Gastroesophageal sphincter (tissue), 4 donors: ENCODE data around the gene BBOF1. TPM values are rescaled to one million over a fixed set of nuclear protein-coding genes. Genes with fewer than 3 reads are reported as not detected.

ENCODE experiments used
- ATAC-seq: fragments of 150-250 bp; one replicate; pipeline ENCODE4 v1.9.1; 2016; ENCODE audit warnings: mild to moderate bottlenecking, moderate library complexity
- H3K27ac ChIP-seq, 4 donors: fragments of 200-600 bp; sonication (generic) in 3 of 4; 1 replicate in 3 of 4; 2 replicates in 1 of 4; pipeline ENCODE4 v1.5.1; 2016 to 2019
- H3K27me3 ChIP-seq: fragments of 200-600 bp; sonication (generic); one replicate; pipeline ENCODE4 v1.5.1; 2019
- H3K36me3 ChIP-seq, 2 donors: fragments of 200-600 bp; sonication (generic); one replicate each; pipeline ENCODE4 v1.5.1; 2019; ENCODE audit warnings: control low read depth in 1 of 2
- H3K4me1 ChIP-seq, 3 donors: fragments of 200-600 bp; sonication (generic); 1 replicate in 2 of 3; 2 replicates in 1 of 3; pipeline ENCODE4 v1.5.1; 2016 to 2019; ENCODE audit warnings: control low read depth in 2 of 3
- H3K4me3 ChIP-seq, 2 donors: fragments of 200-600 bp; sonication (generic); one replicate each; pipeline ENCODE4 v1.5.1; 2019; ENCODE audit warnings: mild to moderate bottlenecking in 1 of 2, moderate library complexity in 1 of 2
- H3K9me3 ChIP-seq, 3 donors: fragments of 200-600 bp; sonication (generic); one replicate each; pipeline ENCODE4 v1.5.1; 2017 to 2019; ENCODE audit warnings: control low read depth in 2 of 3
- CTCF ChIP-seq, 4 experiments: fragments of 200-600 bp in 2 of 4; fragments of 450-650 bp in 2 of 4; sonication (generic) in 1 of 4; IDR thresholded peaks; one replicate each; pipeline ENCODE4 v1.5.1; 2017 to 2019; ENCODE audit warnings: antibody characterized with exemption in 4 of 4, mild to moderate bottlenecking in 2 of 4, moderate library complexity in 2 of 4
- EP300 ChIP-seq: sonication (generic); formaldehyde crosslinking; IDR thresholded peaks from one replicate; pipeline ENCODE4 v1.6.1; 2017; ENCODE audit warnings: antibody characterized with exemption, mild to moderate bottlenecking
- POLR2A ChIP-seq, 2 donors: fragments of 450-650 bp; IDR thresholded peaks; one replicate each; pipeline ENCODE4 v1.6.1; 2017; ENCODE audit warnings: antibody characterized with exemption in 2 of 2, mild to moderate bottlenecking in 2 of 2, moderate library complexity in 1 of 2
- POLR2AphosphoS5 ChIP-seq: sonication (generic); formaldehyde crosslinking; IDR thresholded peaks from one replicate; pipeline ENCODE4 v1.6.1; 2017; ENCODE audit warnings: antibody characterized with exemption
- WGBS, 2 donors: methylation state at CpG; one replicate each; pipeline ENCODE4 v1.1.5; 2018; ENCODE audit warnings: low coverage in 1 of 2; 5-methylcytosine and 5-hydroxymethylcytosine counted together
- total RNA-seq, 4 donors: library from RNA; depleted of rRNA; stranded (reverse); fragments of >200 nt; gene quantifications; one replicate each; pipeline ENCODE4 v1.1.0, GENCODE V29; 2016

The BBOF1 gene
- total RNA-seq, 4 donors from 2014 or later = 7.3 to 12.4 (median 10.5) TPM

- WGBS, 2 donors = 85 to 92% methylated on average over 3 of the region's 3 CpGs
- Histone ChIP-seq H3K36me3 (no peaks in the 10 kb centered on the region), H3K27me3 (no peaks in the 10 kb centered on the region), H3K9me3 (no peaks in the 10 kb centered on the region), H3K4me1 (peaks cover 0 to 44% (median 7%) of the 10 kb centered on the region in 3 donors), H3K4me3 (peak overlapping the region; percentile 81 to 91), H3K27ac (peak overlapping the region; percentile 79 to 95 (median 90))
- ATAC-seq = no peak
- no peak for TF ChIP-seq POLR2A (IDR thresholded peaks at IDR 0.05)
- TF ChIP-seq POLR2AphosphoS5 = no peak
- TF ChIP-seq EP300 = no peak
- TF ChIP-seq CTCF (IDR thresholded peaks at IDR 0.05) = no peak
Observed at GRCh38 chr14:74083161-74083560, 64.0 kb downstream of the BBOF1 start.

GRCh38 chr14:74083784-74084276, 64.7 kb downstream of the BBOF1 start:
- 1% methylated on average over 10 to 12 of the region's 15 CpGs for WGBS, 2 donors
- ATAC-seq = peak; percentile 19
- Histone ChIP-seq H3K36me3 (no peaks in the 10 kb centered on the region), H3K4me1 (peaks cover 0 to 44% (median 7%) of the 10 kb centered on the region in 3 donors), H3K27me3 (no peaks in the 10 kb centered on the region), H3K9me3 (no peaks in the 10 kb centered on the region), H3K27ac (peak overlapping the region; percentile 79 to 95 (median 90)), H3K4me3 (peak overlapping the region; percentile 81 to 91)
- no peak for TF ChIP-seq POLR2AphosphoS5
- TF ChIP-seq POLR2A (IDR thresholded peaks at IDR 0.05) = no peak
- TF ChIP-seq CTCF (IDR thresholded peaks at IDR 0.05) = no peak
- no peak for TF ChIP-seq EP300

GRCh38 chr14:74084277-74085046, 65.3 kb downstream of the BBOF1 start, which contains the start of the genes ALDH6A1 and LIN52:
ALDH6A1 (minus strand) TSS chr14:74084453; CDS start chr14:74084394, 59 bp downstream.
LIN52 (plus strand) TSS chr14:74084956; CDS start chr14:74084975, 19 bp downstream.
- peak; percentile 98 for ATAC-seq
- peak within 1 kb of the TSS; percentile 79 to 95 (median 90) for H3K27ac ChIP-seq
- no peaks in the 10 kb centered on the region for H3K27me3 ChIP-seq
- no peaks in the 10 kb centered on the region for H3K9me3 ChIP-seq
- peak within 1 kb of the TSS; percentile 81 to 91 for H3K4me3 ChIP-seq
- H3K36me3 ChIP-seq = no peaks in the 10 kb centered on the region
- peak; percentile 93 to 96 for TF ChIP-seq POLR2A (IDR thresholded peaks at IDR 0.05)
- peak in 2 of 4 experiments; percentile 41 to 45 for TF ChIP-seq CTCF (IDR thresholded peaks at IDR 0.05)
- TF ChIP-seq EP300 = no peak
- peak; percentile 98 for TF ChIP-seq POLR2AphosphoS5
- peaks cover 0 to 44% (median 7%) of the 10 kb centered on the region in 3 donors for H3K4me1 ChIP-seq
- 0% methylated on average over 9 to 26 of the region's 46 CpGs for WGBS, 2 donors

- WGBS, 2 donors = 0 to 1% methylated on average over 13 to 16 of the region's 26 CpGs
- TF ChIP-seq EP300 = no peak
- peak in 1 of 2 donors; percentile 30 for TF ChIP-seq POLR2A (IDR thresholded peaks at IDR 0.05)
- no peak for TF ChIP-seq CTCF (IDR thresholded peaks at IDR 0.05)
- no peak for TF ChIP-seq POLR2AphosphoS5
- no peak for ATAC-seq
- Histone ChIP-seq H3K9me3 (no peaks in the 10 kb centered on the region), H3K27ac (peak overlapping the region; percentile 76 to 93 (median 86)), H3K36me3 (no peaks in the 10 kb centered on the region), H3K4me3 (peak overlapping the region; percentile 81 to 85), H3K27me3 (no peaks in the 10 kb centered on the region), H3K4me1 (peaks cover 0 to 44% (median 7%) of the 10 kb centered on the region in 3 donors)
Observed at GRCh38 chr14:74085047-74085637, 66.0 kb downstream of the BBOF1 start.
